GM21723 (cell line): ENCODE measurements around the gene RGS9BP.
A peak's percentile ranks its signal among the peaks of the same experiment; 100 is the strongest.
"Not testable (repeated sequence)": the region's sequence is repeated elsewhere in the genome, so short reads cannot be mapped to it uniquely, and the experiment has no call there.

Source experiments
- ATAC-seq: cut with Tn5 transposase; IDR thresholded peaks from one replicate; pipeline ENCODE4 v1.9.1; 2021; ENCODE audit warnings: mild to moderate bottlenecking, moderate library complexity; ENCODE audit not compliant: unreplicated experiment

Gene RGS9BP

DNA sequence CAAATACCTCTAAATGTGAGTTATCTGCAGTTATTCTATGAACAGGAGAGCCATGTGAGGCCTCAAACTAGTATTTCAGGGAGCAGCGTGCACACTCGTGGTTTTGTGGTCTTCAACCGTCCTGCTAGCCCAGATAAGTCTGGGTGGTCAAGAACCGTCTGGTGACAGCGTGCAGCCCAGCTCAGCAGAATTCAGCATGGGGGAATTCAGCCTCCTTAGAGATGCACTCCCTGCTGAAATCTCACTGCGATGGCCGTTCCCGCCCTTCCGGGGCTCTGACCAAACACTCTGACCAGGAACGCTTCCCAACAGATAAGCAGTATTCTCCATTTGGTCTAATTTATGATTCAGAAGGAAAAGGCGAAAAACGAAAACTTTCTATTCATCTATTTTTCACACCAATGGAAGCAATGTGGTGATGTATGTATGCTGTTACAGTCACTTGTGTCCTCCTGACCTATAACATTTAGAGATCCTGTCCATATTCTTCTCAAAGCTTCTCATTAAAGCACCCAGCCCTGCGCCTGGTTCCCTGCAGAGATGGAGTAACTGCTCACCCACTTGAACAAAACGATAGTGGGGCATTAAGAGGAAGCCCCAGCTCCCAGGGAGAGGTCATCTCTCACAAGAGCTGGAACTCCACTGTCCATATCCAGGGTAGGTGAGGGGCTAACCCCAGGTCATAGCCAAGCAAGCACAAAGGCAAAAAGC lies 3.6 kb upstream of the RGS9BP start:
- no peak for ATAC-seq

DNA sequence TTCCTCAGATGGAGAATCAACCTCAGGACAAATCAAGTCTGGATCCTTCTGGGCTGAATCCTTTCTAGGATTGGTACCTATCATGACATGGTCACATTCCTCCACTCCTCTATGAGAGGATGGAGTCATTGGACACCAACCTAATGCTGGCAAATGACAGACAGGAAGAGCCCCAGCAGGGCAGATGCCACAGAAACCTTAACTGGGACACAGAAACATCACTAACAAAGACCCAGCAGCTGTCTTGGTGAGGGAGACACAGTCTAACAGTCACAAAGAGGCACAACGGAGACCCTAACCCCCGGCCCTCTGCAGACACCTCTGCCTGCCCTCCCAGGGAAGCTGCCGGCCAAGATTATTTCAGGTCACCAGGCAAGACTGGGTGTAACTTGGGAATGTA lies 2.8 kb upstream of the RGS9BP start:
- ATAC-seq, result no peak

DNA sequence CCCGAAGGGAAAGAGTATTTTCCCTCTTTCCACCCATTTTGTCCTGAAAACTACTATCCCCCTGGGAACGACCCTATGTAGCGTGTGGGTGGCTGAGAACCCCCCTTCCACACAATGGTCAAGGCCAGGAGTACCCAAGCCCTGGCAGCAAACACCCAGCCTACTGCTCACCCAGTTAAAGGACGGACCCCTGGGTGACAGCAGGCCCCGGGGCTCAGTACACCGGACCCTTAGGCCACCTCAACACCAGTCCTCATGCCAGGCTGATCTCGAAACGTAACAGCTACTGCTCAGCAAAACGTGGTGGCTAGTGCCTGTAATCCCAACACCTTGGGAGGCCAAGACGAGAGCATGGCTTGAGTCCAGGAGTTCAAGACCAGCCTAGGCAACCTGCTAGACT lies 2.1 kb upstream of the RGS9BP start:
- ATAC-seq, result no peak

DNA sequence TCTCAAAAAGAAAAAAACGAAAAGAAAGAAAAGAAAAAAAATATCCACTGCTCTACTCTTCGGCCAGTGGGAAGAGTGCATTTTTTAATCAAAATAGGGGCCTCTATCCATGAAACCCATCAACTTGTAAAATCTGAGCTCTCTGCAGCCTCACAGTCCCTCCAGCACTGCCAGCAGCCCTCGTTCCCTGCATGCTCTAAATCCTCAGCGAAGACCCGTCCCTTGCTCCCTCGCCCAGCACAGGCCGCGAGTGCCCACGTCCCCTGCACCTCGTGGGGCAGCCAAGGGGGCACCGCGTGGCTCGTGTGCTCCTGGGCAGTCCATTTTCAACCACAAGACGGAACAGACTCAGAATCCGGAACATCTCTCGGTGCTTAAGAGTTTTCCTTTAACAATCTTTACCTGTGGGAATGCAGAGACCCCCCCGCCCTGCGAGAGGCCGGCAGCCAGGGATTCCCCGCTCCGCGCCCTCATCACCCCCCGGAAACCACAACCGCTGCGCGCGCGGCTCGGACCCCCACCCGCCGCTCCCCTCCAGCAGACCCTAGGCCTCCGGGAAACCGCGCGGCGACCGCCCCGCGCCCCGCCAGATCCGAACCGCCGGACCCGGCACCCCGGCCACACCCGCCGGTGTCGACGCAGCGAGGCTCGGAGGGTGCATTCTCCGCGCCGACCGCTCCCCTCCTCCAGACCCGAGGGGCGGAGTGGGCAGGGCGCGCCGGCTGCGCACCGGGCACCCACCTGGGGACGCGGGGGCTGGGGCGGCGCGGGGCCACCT lies 1.3 kb upstream of the RGS9BP start:
- ATAC-seq, result no peak

DNA sequence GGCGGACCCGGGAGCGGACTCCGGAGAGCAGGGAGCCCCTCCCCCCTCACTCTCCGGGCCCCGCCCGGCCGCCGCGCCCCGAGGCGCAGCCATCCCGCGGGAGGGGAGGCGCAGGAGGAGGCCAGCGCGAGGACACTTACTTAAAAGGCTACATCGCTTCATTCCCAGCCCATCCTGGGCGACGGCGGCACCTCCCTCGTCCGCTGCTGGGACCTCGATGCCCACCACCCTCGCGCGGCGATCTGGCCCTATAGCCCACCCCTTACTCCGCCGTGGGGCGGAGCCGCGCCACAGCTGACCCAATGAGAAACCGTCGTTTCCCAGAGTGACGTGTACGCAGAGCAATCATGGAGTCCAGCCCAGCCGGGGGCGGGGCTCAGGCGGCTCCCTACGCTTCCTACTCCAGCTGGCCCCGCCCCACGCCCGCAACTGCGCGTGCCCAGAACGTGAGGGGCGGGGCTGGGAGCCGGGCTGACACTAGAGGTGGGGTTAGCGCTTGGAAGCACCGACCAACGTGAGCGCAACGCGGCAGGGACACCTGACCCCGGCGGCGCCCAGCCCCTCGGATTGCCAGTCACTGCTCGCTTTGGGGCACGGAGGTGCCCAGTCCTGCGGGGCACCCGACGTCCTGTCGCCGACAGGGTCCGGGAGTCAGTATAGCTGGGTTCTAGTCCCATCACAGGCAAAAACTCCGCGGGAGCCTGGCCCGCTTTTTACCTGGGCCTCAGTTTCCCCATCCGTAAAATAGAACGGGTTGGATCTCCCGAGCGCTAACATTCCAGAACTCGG lies 523 bp upstream of the RGS9BP start, which contains the start of gene ANKRD27:
Gene ANKRD27 (minus strand): TSS at position 250 of the 789 bp plus-strand sequence. CDS start 16,165 bp downstream, outside the sequence.
- ATAC-seq, result peak; percentile 97

DNA sequence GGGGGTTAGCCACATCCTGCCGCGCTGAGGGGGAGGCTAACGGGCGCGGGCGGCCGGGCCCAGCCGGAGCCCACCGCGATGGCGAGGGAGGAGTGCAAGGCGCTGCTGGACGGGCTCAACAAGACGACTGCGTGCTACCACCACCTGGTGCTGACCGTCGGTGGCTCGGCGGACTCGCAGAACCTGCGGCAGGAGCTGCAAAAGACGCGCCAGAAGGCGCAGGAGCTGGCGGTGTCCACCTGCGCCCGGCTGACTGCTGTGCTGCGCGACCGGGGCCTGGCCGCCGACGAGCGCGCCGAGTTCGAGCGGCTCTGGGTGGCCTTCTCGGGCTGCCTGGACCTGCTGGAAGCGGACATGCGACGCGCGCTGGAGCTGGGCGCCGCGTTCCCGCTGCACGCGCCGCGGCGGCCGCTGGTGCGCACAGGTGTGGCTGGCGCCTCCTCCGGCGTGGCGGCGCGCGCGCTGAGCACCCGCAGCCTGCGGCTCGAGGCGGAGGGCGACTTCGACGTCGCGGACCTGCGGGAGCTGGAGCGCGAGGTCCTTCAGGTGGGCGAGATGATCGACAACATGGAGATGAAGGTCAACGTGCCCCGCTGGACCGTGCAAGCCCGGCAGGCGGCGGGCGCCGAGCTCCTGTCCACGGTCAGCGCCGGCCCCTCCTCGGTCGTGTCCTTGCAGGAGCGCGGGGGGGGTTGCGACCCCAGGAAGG lies 692 bp downstream of the RGS9BP start:
- peak; percentile 7 for ATAC-seq

DNA sequence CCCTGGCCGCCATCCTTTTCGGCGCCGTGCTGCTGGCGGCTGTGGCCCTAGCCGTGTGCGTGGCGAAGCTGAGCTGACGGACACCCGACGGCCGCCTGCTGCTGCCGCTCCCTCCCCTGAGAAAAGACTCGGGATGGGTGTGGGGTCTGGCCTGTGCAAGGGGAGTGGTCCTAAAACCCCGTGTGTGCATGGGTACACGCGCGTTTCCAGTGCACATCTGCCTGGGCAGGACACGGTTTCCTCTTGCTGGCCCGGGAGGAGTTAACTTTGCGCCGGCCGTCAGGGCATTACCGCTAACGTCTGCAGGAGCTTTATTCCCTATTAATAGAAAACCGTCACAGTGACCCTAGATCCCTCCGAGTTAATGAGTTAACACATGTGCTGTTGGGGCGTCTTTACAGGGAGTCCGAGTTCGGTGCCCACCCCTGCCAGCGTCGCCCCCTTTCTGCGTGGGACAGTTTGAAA lies 1.3 kb downstream of the RGS9BP start:
- no peak for ATAC-seq

DNA sequence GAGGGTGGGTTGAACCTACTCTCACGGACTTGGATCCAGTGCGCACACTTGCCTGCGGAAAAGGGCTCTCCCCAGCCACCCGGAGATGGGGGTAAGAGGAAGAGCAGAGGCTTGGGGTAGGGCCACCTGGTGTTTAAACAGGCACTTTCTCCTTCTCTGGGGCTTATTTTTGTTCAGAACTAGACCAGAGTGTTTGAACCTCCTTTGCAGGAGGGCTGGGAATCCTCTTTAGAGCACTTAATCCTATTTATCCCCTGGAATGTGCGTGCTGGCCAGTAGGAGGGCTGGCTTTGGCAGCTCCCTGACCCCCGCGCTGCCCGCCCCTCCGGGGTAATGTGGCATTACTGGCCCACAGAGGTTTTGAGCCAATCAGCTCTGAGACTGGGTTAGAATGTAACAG lies 2.0 kb downstream of the RGS9BP start:
- ATAC-seq, result no peak

DNA sequence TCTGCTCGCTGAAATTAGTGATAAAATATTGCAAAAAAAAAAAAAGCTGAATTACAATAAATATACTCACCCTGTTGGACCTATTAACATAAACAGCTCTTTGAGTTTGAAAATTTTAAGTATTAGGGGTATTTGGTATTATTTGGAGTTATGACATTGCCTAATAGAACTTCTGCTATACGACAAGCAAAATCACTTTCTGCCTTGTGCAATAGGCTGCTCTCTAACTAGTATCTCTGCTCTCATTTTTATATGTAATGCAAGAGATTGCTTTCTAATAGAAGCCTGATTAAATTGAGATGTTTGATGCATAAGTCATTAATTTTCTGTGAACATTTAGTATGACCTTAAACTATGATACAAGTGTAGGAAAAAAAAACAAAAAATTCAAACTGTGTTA lies 5.3 kb downstream of the RGS9BP start:
- no peak for ATAC-seq

DNA sequence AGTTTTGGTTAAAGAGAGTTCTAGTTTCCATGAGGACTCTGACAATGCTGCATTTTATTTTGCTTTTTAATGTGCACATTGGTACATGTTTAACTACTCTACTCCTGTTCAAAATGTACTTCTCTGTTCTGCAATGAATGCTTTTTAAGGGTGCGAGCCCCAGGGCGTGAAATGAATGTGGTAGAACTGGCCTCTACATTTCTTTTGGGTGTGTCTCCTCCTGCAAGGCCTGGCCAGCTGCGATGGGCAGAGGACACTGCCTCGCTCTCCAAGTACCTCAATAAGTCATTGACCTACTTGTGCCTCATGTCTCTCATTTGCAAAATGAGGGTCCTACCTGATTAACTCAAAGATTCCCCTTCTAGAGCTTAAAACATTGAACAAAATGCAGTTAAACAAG lies 6.7 kb downstream of the RGS9BP start:
- no peak for ATAC-seq

DNA sequence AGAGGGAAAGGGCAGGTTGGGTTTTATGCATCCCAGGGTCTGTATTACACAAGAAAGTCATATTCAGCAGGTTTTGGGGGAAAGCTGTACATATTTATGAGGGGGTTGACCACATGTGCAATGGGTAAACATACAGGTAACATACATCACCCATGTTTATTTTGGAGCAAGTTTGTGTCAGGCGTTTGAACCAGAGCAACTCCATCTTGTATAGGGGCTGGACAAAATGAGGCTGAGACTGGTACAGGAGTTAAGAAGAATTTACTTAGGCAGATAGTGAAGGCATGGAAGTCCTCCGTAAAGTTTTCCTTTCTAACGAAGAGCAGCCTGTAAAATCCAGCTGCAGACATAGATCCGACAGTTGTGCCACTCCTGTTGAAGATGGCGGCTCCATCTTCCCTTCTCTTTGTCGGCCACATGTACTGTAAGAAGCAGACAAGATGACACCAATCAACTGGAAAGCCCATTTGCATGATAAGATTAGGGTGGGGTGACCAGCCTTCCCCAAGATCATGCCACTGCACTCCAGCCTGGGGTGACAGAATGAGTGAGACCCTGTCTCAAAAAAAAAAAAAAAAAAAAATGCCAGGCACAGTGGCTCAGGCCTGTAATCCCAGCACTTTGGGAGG lies 11.3 kb downstream of the RGS9BP start:
- ATAC-seq, result no peak

DNA sequence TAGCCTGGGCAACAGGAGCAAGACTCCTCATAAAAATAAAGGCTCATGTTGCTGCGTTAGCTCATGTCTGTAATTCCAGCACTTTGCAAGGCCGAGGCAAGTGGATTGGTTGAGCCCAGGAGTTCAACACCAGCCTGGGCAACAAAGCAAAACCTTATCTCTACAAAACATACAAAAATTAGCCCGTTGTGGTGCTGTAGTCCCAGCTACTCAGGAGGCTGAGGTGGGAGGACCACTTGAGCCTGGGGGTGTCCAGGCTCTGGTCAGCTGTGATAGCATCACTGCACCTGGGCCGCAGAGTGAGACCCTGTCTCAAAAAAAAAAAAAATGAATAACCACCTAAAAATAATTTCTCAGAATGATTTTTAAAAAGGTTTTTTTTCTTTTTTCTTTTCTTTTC lies 12.0 kb downstream of the RGS9BP start:
- ATAC-seq, result no peak

DNA sequence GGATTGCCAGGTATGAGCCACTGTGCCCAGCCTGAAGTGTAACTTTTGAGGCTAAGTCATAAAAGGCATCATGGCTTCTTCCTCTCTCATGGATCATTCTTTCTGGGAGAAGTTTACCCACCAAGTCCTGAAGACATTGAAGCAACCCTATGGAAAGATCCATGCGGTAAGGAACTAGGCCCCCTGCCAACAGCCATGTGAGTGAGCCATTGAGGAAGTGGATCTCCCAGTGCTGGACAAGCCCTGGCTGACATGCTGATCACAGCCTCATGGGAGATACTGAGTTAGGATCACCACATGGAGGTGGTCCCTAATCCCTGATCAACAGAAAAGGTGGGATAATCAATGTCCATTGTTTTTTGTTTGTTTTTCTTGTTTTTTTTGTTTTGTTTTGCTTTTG lies 12.7 kb downstream of the RGS9BP start:
- ATAC-seq, result no peak

DNA sequence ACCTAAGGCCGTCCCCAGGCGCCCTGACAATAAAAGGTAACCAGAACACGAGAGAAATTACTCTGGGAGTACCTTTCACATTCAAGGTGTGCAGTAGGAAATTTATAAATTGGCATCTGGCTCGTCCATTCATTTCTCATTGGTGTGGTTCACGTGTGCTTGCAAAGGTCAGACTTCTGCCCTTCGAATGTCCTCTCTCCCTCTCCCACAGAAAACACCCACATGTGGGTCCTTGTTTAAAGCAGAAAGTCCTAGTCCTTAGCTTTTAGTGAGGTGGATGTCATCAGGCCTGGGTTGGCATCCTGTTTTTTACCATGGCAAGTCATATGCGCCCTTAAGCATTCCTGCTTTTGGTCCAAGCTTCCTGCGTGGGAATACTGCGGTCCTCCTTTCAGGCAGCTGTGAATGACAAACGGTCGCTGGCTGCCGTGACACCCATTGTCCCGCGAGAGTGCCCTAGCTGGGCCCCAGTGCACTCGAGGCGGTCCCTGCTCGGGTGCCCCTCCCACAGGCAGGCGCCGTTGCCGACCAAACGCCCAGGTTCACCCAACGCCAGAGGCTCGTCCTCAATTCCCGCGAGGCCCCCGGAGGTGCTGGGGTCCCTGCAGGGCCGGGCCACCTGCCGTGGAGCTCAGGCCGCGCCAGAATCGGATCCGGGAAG lies 15.8 kb downstream of the RGS9BP start, which contains the start of gene NUDT19:
Gene NUDT19 (plus strand): TSS at position 531 of the 661 bp plus-strand sequence. CDS start 140 bp downstream, outside the sequence.
- peak; percentile 88 for ATAC-seq

DNA sequence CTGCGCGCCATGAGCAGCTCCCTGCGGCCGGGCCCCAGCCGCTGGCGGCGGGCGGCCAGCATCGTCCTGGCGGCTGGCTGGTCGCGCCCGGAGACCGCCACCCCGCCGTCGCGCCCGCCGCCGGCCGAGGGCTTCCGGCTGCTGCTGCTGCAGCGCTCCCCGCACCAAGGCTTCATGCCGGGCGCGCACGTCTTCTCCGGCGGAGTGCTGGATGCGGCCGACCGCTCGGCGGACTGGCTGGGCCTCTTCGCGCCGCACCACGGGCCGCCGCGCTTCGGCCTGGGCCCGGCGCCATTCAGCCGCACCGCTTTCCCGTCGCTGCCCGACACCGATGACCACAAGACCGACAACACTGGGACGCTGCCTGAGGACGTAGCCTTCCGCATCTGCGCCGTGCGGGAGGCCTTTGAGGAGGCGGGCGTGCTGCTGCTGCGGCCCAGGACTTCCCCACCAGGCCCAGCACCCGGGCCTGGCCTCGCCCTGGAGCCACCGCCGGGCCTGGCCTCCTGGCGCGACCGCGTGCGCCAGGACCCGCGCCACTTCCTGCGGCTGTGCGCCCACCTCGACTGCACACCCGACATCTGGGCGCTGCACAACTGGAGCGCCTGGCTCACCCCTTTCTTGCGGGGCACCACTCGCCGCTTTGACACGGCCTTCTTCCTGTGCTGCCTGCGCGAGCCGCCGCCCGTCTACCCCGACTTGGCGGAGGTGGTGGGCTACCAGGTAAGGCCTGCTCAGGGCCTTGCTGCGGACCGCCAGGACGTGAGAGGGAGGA lies 16.5 kb downstream of the RGS9BP start:
- ATAC-seq, result peak; percentile 58

DNA sequence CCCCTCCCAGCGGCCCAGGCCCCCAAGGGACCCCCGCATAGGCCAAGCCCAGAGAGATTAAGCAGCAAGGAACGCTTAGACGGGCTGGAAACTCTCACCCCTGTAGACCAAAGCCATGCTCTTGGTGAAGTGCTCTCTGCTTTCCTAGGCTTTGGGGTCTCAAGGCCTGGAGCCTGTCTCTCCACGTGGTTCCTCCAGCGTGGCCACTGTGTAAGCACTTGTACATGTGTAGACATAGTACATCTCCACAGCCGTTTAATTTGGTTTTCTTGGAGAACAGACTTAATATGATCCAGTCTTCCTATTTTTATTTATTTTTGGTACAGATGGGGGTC lies 17.0 kb downstream of the RGS9BP start:
- peak; percentile 3 for ATAC-seq

DNA sequence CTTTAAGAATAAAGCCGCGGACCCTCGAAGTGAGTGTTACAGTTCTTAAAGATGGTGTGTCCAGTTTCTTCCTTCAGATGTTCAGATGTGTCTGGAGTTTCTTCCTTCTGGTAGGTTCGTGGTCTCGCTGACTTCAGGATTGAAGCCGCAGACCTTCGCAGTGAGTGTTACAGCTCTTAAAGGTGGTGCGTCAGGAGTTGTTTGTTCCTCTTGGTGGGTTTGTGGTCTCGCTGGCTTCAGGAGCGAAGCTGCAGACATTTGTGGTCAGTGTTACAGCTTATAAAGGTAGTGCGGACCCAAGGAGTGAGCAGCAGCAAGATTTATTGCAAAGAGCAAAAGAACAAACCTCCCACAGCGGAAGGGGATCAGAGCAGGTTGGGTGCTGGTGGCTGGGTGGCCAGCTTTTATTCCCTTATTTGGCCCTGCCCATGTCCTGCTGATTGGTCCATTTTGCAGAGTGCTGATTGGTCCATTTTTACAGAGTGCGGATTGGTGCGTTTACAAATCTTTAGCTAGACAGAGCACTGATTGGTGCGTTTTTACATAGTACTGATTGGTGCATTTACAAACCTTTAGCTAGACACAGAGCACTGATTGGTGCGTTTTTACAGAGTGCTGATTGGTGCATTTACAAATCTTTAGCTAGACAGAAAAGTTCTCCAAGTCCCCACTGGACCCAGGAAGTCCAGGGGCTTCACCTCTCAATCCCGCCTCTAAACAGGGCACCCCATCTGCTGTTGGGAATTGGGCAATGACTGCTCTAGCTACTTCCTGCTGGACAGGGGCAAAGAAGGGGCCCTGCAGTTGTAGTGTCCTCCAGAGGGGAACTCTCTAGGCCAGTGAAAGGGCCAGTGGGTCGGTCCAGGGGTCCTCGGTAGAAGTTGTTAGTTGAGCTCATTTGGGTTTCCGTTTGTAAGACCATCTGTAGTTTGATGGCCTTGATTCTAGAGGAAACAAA lies 17.8 kb downstream of the RGS9BP start:
- ATAC-seq, result not testable (repeated sequence)

DNA sequence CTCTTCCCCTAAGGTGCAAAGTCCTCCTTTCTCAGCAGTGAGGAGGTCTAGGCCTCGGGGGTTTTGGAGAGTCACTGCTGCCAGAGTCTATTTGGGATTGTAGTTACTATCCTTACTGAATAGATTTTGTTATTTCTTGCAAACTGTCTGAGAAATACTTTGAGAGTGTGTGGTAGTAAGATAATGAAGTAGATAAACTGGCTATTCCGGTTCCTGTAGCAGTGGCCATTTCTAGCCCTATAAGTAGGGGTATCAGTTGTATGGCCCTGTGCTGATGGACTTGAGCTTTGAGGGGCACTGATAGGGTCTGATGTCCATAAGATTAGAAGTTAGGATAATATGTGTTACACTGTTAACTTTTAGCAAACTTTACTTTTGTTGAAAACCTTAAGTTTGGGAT lies 18.7 kb downstream of the RGS9BP start:
- ATAC-seq, result not testable (repeated sequence)
